A673 (cell line): ENCODE data around the gene RGS3. TPM values are rescaled to one million over a fixed set of nuclear protein-coding genes. Genes with fewer than 3 reads are reported as not detected.

Source experiments
- BruUV-seq: library from RNA; stranded (reverse); fragments of 400-500 nt; replicated peaks from 2 replicates; lab custom pipeline; 2021; lab: Mats Ljungman, UMichigan
- CTCF ChIA-PET: fragments of 300-600 bp; sonication (Branson Sonifier 250); formaldehyde crosslinking; loops from one replicate; lab custom pipeline; 2022; ENCODE audit warnings: antibody characterized with exemption; lab: Charles Lee
- POLR2A ChIA-PET: fragments of 300-600 bp; sonication (Branson Sonifier 250); formaldehyde crosslinking; loops from one replicate; lab custom pipeline; 2022; ENCODE audit warnings: antibody characterized with exemption; ENCODE audit not compliant: low non-redundant PET; lab: Charles Lee
- DNase-seq: peaks from one replicate; pipeline ENCODE4 v3.0.0-alpha.2; 2015; ENCODE audit warnings: low spot score
- H3K27ac ChIP-seq: fragments of 200-600 bp; sonication (generic); 2 replicates; pipeline ENCODE4 v1.5.1; 2016; ENCODE audit warnings: mixed run types, low read depth, mild to moderate bottlenecking, mixed read lengths, antibody characterized with exemption, low read length; ENCODE audit not compliant: poor library complexity, severe bottlenecking
- H3K27me3 ChIP-seq: fragments of 200-600 bp; sonication (generic); replicated peaks from 2 replicates; pipeline ENCODE4 v1.6.1; 2017; ENCODE audit warnings: mixed run types, low read depth, mild to moderate bottlenecking, mixed read lengths, antibody characterized with exemption, low read length; ENCODE audit not compliant: insufficient read depth, poor library complexity
- H3K36me3 ChIP-seq: fragments of 200-600 bp; sonication (generic); 2 replicates; pipeline ENCODE4 v1.6.1; 2016; ENCODE audit warnings: mixed run types, mild to moderate bottlenecking, mixed read lengths, antibody characterized with exemption, low read length; ENCODE audit not compliant: insufficient read depth, poor library complexity, severe bottlenecking
- H3K4me1 ChIP-seq: fragments of 200-600 bp; sonication (generic); 2 replicates; pipeline ENCODE4 v1.6.1; 2017; ENCODE audit warnings: mixed run types, mild to moderate bottlenecking, mixed read lengths, antibody characterized with exemption, low read length; ENCODE audit not compliant: insufficient read depth, poor library complexity, severe bottlenecking
- H3K4me3 ChIP-seq: fragments of 200-600 bp; sonication (generic); 2 replicates; pipeline ENCODE4 v1.5.1; 2016; ENCODE audit warnings: low read depth, mixed run types, mild to moderate bottlenecking, mixed read lengths, low read length; ENCODE audit not compliant: poor library complexity, severe bottlenecking
- H3K9me3 ChIP-seq: fragments of 200-600 bp; sonication (generic); 2 replicates; pipeline ENCODE4 v1.6.1; 2016; ENCODE audit warnings: mixed run types, low read depth, mild to moderate bottlenecking, mixed read lengths, antibody characterized with exemption, low read length; ENCODE audit not compliant: poor library complexity, severe bottlenecking
- EZH2 ChIP-seq: fragments of 200-600 bp; sonication (generic); IDR thresholded peaks from 2 replicates; pipeline ENCODE4 v1.6.1; 2017; ENCODE audit warnings: borderline replicate concordance, low read depth, mild to moderate bottlenecking, mixed read lengths, antibody characterized with exemption, low read length; ENCODE audit not compliant: poor library complexity, severe bottlenecking
- intact Hi-C: fragments of 100-400 bp; cut with micrococcal nuclease; formaldehyde crosslinking; loops from one replicate; pipeline ENCODE4 v1.10.0; 2022; ENCODE audit not compliant: unreplicated experiment
- total RNA-seq: library from RNA; stranded (reverse); gene quantifications from 2 replicates; pipeline ENCODE4 v1.2.3, GENCODE V29; 2021
- TF ChIP-seq, protein P1 (sequence below): fragments of 300-800, 200-600 bp; sonication (generic); conservative IDR thresholded peaks from 2 replicates; pipeline ENCODE4 v1.5.1; 2017; ENCODE audit warnings: low read depth, mild to moderate bottlenecking, antibody characterized with exemption, low read length, moderate library complexity, mixed read lengths

Gene RGS3
- total RNA-seq, 1 experiment from 2014 or later, result 19.2 TPM

DNA sequence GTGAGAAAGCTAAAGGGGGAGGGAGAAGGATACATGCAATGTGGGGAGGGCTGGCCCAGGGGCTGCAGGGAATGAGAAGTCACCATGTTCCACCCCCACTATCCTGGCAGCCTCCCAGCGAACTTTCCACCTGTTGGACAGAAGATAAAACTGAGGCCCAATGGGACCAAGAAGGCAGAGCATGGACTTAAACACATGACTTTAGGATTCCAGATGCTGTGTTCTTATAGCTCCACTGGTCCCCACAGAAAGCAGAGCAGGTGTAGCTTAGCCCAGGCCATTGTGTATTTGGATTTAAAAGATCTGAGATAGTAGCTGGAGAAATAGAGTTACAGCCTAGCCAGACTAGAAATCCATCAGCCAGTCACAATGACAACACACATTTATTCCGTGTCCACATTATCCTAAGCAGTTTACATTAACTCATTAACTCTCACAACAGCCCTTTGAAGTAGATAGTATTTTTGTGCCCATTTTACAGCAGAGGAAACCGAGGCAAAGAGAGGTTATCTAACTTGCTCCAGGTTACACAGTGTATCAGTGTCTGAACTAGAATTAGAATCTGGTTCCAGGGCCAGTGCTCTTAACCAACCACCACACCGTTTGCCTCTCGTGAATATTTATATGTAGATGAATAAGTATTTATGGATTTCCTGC is 121.0 kb downstream of the RGS3 start:
- Histone ChIP-seq H3K4me3 (no peak overlapping the region), H3K36me3 (no peaks in the 10 kb centered on the region), H3K4me1 (no peaks in the 10 kb centered on the region), H3K9me3 (no peaks in the 10 kb centered on the region), H3K27me3 (no peaks in the 10 kb centered on the region), H3K27ac (no peak overlapping the region)
- intact Hi-C loops, result no loop called here
- ChIA-PET CTCF (no interaction called here), POLR2A (no interaction called here)
- TF ChIP-seq, protein P1, sequence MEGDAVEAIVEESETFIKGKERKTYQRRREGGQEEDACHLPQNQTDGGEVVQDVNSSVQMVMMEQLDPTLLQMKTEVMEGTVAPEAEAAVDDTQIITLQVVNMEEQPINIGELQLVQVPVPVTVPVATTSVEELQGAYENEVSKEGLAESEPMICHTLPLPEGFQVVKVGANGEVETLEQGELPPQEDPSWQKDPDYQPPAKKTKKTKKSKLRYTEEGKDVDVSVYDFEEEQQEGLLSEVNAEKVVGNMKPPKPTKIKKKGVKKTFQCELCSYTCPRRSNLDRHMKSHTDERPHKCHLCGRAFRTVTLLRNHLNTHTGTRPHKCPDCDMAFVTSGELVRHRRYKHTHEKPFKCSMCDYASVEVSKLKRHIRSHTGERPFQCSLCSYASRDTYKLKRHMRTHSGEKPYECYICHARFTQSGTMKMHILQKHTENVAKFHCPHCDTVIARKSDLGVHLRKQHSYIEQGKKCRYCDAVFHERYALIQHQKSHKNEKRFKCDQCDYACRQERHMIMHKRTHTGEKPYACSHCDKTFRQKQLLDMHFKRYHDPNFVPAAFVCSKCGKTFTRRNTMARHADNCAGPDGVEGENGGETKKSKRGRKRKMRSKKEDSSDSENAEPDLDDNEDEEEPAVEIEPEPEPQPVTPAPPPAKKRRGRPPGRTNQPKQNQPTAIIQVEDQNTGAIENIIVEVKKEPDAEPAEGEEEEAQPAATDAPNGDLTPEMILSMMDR, result no peak
- no peak for TF ChIP-seq EZH2
- DNase-seq, result no peak
- BruUV-seq, result no TSS peak

DNA sequence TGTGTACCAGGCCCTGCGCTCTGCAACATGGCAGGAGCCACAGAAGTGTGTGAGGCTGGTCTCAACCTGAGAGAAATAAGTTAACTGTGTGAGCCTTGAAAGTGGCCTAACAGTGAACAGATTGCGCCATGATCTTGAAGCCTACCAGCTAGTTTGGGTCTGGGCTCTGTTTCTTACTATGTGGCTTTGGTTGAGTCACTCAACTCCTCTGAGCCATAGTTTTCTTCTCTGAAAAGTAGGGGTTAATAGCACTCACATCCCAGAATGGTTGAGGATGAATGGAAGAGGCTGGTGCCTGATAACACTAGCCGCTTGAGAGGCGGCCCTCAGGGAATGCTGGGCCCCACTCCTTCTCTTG is 121.5 kb downstream of the RGS3 start:
- TF ChIP-seq, protein P1, result no peak
- no peak for TF ChIP-seq EZH2
- no peaks in the 10 kb centered on the region for H3K9me3 ChIP-seq
- intact Hi-C loops, result no loop called here
- ChIA-PET POLR2A (no interaction called here), CTCF (no interaction called here)
- DNase-seq, result no peak
- H3K36me3 ChIP-seq, result no peaks in the 10 kb centered on the region
- no peak overlapping the region for H3K27ac ChIP-seq
- BruUV-seq, result no TSS peak
- H3K4me3 ChIP-seq, result no peak overlapping the region
- no peaks in the 10 kb centered on the region for H3K4me1 ChIP-seq
- no peaks in the 10 kb centered on the region for H3K27me3 ChIP-seq

DNA sequence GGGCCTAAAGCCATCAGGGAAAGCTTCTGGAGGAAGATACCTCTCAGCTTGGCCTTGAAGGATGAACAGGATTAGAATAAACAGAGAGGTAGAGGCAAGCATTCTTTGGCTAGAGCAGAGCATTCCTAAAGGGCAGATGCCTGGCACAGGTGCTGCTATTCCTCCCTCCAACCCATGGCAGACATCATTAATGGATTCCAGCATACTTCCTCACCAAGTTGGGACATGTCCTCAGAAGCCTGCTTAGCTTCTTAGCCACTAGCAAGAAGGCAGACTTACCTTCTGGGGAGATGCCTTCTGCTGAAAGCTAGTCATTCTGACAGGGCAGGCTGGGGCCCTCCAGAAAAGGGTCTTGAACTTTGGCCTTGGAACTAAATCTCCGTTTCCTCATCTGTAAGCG is 122.0 kb downstream of the RGS3 start:
- BruUV-seq, result no TSS peak
- Histone ChIP-seq H3K36me3 (no peaks in the 10 kb centered on the region), H3K4me1 (no peaks in the 10 kb centered on the region), H3K4me3 (no peak overlapping the region), H3K27ac (no peak overlapping the region), H3K27me3 (no peaks in the 10 kb centered on the region), H3K9me3 (no peaks in the 10 kb centered on the region)
- ChIA-PET POLR2A (no interaction called here), CTCF (no interaction called here)
- intact Hi-C loops, result no loop called here
- TF ChIP-seq, protein P1, result no peak
- TF ChIP-seq EZH2, result no peak
- DNase-seq, result no peak
